ENCODE data around the gene GNRHR. TPM values are rescaled to one million over a fixed set of nuclear protein-coding genes. Genes with fewer than 3 reads are reported as not detected.

GNRHR gene
- total and polyA plus RNA-seq, 4 experiments from 2014 or later, result not detected

DNA sequence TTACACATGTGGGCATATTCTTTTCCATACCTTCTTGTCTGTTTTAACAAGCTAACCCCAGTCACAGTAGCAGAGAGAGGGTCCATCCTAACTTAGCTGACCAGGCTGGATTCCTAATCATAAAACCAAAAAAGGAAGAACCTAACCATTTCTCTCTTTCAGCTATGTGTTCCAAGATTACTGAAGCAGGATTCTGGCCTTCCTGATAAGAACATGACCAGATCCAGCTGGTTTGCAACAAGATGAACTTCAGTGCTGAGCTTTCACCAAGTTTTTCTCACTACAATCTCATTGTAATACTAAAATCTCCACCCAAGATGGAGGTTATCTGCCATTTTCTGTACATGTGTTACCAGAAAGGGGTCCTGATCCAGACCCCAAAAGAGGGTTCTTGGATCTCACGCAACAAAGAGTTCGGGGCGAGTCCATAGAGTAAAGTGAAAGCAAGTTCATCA, 32.8 kb downstream of the GNRHR start:
- H3K27ac Mint-ChIP-seq, result no peak overlapping the region
- no peak overlapping the region for H3K27ac ChIP-seq (ENCODE audit: low read depth, low read length)
- H3K9me3 Mint-ChIP-seq, result peaks cover 0 to 2% (median 0%) of the 10 kb centered on the region in 8 donors
- peaks cover 16 to 40% of the 10 kb centered on the region in 2 donors for H3K36me3 Mint-ChIP-seq
- H3K4me1 Mint-ChIP-seq, result peaks cover 0 to 2% (median under 1%) of the 10 kb centered on the region in 4 donors
- H3K4me3 ChIP-seq (ENCODE audit: low read length in 2 of 2), result no peak overlapping the region
- no peaks in the 10 kb centered on the region for H3K36me3 ChIP-seq (ENCODE audit: insufficient read depth, low read length)
- H3K27me3 ChIP-seq (ENCODE audit: insufficient read depth, low read length), result no peaks in the 10 kb centered on the region
- intact Hi-C loops (cut with micrococcal nuclease), result no loop called here
- no peaks in the 10 kb centered on the region for H3K4me1 ChIP-seq (ENCODE audit: insufficient read depth, low read length)
- no peaks in the 10 kb centered on the region for H3K9me3 ChIP-seq (ENCODE audit: control insufficient read depth in 1 of 2, low read length in 2 of 2)
- POLR2A ChIA-PET (ENCODE audit: partially characterized antibody), result no interaction called here
- DNase-seq, result no peak
- H3K4me3 Mint-ChIP-seq, result no peak overlapping the region
- H3K27me3 Mint-ChIP-seq, result no peaks in the 10 kb centered on the region
- CTCF ChIA-PET (ENCODE audit: partially characterized antibody), result no interaction called here

DNA sequence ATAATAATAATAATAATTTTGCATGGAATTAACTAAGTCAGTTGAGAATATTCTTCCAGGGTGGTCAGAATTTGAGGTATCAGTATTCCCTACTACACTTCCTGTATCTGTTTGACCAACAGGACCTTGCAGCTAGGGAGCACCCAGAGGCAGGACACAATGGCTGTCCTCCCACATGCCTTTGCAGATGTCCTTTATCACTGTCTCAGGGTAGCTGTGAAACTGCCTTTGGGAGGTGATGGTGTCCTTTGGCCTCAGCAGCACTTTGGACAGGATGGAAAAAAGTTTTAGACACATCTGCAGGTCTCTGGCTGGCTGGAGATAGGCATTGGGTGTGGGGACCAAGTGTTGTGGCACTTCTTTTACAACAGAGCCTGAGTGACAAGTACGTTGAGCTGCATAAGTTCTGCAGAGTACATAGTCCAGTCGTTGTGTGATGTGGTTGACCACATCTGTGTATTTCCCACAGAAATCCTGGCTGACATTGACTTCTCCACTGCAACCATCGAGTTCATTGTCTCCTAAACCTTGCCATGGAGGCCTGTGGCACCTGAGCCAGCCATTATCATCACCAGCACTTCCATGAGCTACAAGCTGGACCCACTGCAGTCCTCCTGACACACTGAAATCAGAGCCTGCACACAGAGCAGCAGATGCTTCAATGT, 34.1 kb downstream of the GNRHR start:
- no peak for DNase-seq
- Histone ChIP-seq H3K4me1 (ENCODE audit: insufficient read depth, low read length) (no peaks in the 10 kb centered on the region), H3K4me3 (ENCODE audit: low read length in 2 of 2) (no peak overlapping the region), H3K9me3 (ENCODE audit: control insufficient read depth in 1 of 2, low read length in 2 of 2) (no peaks in the 10 kb centered on the region), H3K27me3 (ENCODE audit: insufficient read depth, low read length) (no peaks in the 10 kb centered on the region), H3K36me3 (ENCODE audit: insufficient read depth, low read length) (no peaks in the 10 kb centered on the region), H3K27ac (ENCODE audit: low read depth, low read length) (no peak overlapping the region)
- H3K9me3 Mint-ChIP-seq, result peaks cover 0 to 2% (median 0%) of the 10 kb centered on the region in 8 donors
- ChIA-PET CTCF (ENCODE audit: partially characterized antibody) (no interaction called here), POLR2A (ENCODE audit: partially characterized antibody) (no interaction called here)
- peaks cover 17 to 45% of the 10 kb centered on the region in 2 donors for H3K36me3 Mint-ChIP-seq
- H3K27me3 Mint-ChIP-seq, result no peaks in the 10 kb centered on the region
- peaks cover 0 to 2% (median under 1%) of the 10 kb centered on the region in 4 donors for H3K4me1 Mint-ChIP-seq
- H3K27ac Mint-ChIP-seq, result no peak overlapping the region
- intact Hi-C loops (cut with micrococcal nuclease), result no loop called here
- H3K4me3 Mint-ChIP-seq, result no peak overlapping the region

DNA sequence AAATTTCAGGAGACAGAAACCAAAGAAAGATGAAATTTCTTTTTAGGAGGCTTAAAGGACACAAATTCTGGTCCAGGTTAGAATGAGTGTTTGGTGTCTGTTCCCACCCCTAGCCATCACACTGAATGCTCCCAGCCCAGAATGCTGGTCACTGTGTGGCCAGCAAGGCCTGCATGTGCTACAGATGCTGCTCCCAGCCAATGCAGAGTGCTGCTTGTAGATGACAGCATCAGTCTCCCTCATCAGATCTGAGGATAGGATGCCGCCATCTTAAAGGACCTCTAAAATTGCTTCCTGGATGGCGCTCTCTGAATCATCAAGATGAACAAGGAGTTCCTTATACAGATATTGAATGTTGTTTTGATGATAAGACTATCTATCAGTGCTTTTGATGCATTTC, 35.3 kb downstream of the GNRHR start:
- H3K27ac Mint-ChIP-seq, result no peak overlapping the region
- Histone ChIP-seq H3K27ac (ENCODE audit: low read depth, low read length) (no peak overlapping the region), H3K4me1 (ENCODE audit: insufficient read depth, low read length) (no peaks in the 10 kb centered on the region), H3K36me3 (ENCODE audit: insufficient read depth, low read length) (no peaks in the 10 kb centered on the region), H3K4me3 (ENCODE audit: low read length in 2 of 2) (no peak overlapping the region), H3K27me3 (ENCODE audit: insufficient read depth, low read length) (no peaks in the 10 kb centered on the region), H3K9me3 (ENCODE audit: control insufficient read depth in 1 of 2, low read length in 2 of 2) (no peaks in the 10 kb centered on the region)
- ChIA-PET POLR2A (ENCODE audit: partially characterized antibody) (no interaction called here), CTCF (ENCODE audit: partially characterized antibody) (no interaction called here)
- H3K9me3 Mint-ChIP-seq, result peaks cover 0 to 2% (median 0%) of the 10 kb centered on the region in 8 donors
- no peaks in the 10 kb centered on the region for H3K27me3 Mint-ChIP-seq
- peaks cover 17 to 53% of the 10 kb centered on the region in 2 donors for H3K36me3 Mint-ChIP-seq
- DNase-seq, result no peak
- peaks cover 0 to 4% (median 2%) of the 10 kb centered on the region in 4 donors for H3K4me1 Mint-ChIP-seq
- H3K4me3 Mint-ChIP-seq, result no peak overlapping the region
- intact Hi-C loops (cut with micrococcal nuclease), result no loop called here

DNA sequence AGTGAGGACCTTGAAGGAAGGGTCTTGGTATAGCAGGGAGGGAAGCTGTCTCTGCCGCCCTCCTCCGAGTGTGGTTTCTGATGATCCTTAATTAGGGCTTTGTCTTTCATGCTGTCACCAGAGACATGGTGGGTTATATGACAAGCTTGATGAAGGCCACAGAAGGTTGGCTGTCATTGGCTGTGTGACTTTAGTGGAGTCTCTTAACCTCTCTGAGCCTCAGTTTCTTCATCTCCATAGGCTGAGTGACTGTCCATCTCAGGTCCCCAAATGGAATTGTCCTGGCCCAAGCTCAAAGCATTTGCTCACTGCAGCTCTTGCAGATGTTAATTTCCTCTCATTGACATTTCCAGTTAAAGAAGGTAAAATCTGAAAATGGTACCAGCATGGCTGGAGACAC, 36.6 kb downstream of the GNRHR start:
- DNase-seq, result no peak
- peaks cover 0 to 5% (median 5%) of the 10 kb centered on the region in 4 donors for H3K4me1 Mint-ChIP-seq
- no peaks in the 10 kb centered on the region for H3K27me3 Mint-ChIP-seq
- no peaks in the 10 kb centered on the region for H3K9me3 ChIP-seq (ENCODE audit: control insufficient read depth in 1 of 2, low read length in 2 of 2)
- intact Hi-C loops (cut with micrococcal nuclease), result no loop called here
- no peak overlapping the region for H3K4me3 ChIP-seq (ENCODE audit: low read length in 2 of 2)
- no peaks in the 10 kb centered on the region for H3K36me3 ChIP-seq (ENCODE audit: insufficient read depth, low read length)
- H3K27ac Mint-ChIP-seq, result no peak overlapping the region
- no peaks in the 10 kb centered on the region for H3K27me3 ChIP-seq (ENCODE audit: insufficient read depth, low read length)
- H3K9me3 Mint-ChIP-seq, result peaks cover 0 to 2% (median 0%) of the 10 kb centered on the region in 8 donors
- peaks cover 19 to 60% of the 10 kb centered on the region in 2 donors for H3K36me3 Mint-ChIP-seq
- POLR2A ChIA-PET (ENCODE audit: partially characterized antibody), result no interaction called here
- CTCF ChIA-PET (ENCODE audit: partially characterized antibody), result interaction anchor here (0.8 kb wide), 1 partner anchor 28 kb away, joined by 3 read pairs; no protein-coding TSS in a partner anchor
- H3K27ac ChIP-seq (ENCODE audit: low read depth, low read length), result no peak overlapping the region
- H3K4me1 ChIP-seq (ENCODE audit: insufficient read depth, low read length), result no peaks in the 10 kb centered on the region
- H3K4me3 Mint-ChIP-seq, result no peak overlapping the region

DNA sequence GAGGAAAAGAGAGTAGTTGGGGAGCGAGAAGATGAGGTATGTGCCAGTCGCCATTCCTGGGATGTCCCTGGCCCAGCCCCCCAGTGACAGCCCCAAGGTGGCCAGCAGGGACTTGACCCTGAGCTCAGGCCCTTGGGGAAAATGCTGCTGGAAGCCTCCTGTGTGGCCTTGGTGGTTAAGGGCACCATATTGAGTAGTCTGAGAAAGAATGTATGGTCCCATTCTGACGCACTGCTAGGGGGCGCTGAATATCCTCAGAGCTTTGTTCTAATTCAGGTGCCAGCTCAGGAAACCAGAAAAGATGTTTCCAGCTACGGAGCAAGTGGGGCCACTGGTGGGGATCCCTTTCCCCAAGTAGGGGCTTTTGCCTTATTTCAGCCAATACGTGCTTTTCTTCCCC, 39.2 kb downstream of the GNRHR start:
- intact Hi-C loops (cut with micrococcal nuclease), result no loop called here
- H3K9me3 ChIP-seq (ENCODE audit: control insufficient read depth in 1 of 2, low read length in 2 of 2), result no peaks in the 10 kb centered on the region
- H3K27ac Mint-ChIP-seq, result no peak overlapping the region
- no peak overlapping the region for H3K27ac ChIP-seq (ENCODE audit: low read depth, low read length)
- DNase-seq, result no peak
- no peaks in the 10 kb centered on the region for H3K27me3 Mint-ChIP-seq
- no peak overlapping the region for H3K4me3 Mint-ChIP-seq
- no peaks in the 10 kb centered on the region for H3K36me3 ChIP-seq (ENCODE audit: insufficient read depth, low read length)
- POLR2A ChIA-PET (ENCODE audit: partially characterized antibody), result no interaction called here
- no peaks in the 10 kb centered on the region for H3K27me3 ChIP-seq (ENCODE audit: insufficient read depth, low read length)
- H3K36me3 Mint-ChIP-seq, result peaks cover 13 to 41% of the 10 kb centered on the region in 2 donors
- peaks cover 6 to 12% (median 7%) of the 10 kb centered on the region in 4 donors for H3K4me1 Mint-ChIP-seq
- H3K9me3 Mint-ChIP-seq, result no peaks in the 10 kb centered on the region
- no peaks in the 10 kb centered on the region for H3K4me1 ChIP-seq (ENCODE audit: insufficient read depth, low read length)
- CTCF ChIA-PET (ENCODE audit: partially characterized antibody), result interaction anchor here (0.6 to 0.9 kb wide), 2 partner anchors 14 to 15 kb away, joined by 3 read pairs; partner anchors contain the start of gene UBA6
- no peak overlapping the region for H3K4me3 ChIP-seq (ENCODE audit: low read length in 2 of 2)

DNA sequence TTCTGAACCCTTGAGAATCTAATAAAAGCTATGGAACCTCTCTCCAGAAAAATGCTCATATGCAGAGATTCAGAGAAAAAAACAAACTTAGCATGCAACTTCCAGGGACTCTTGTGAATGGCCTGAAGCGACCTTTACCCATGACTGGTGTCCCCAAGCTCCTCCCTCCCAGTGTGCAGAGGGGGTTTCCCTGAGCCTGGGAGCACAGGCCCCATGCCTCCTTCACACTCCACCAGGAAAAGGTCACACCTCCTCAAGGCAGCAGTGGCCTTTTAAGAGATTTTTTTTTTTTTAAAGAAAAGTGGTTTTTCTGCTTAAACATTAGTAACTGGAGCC, 40.0 kb downstream of the GNRHR start:
- Mint-ChIP-seq H3K4me1 (peaks cover 7 to 12% (median 8%) of the 10 kb centered on the region in 4 donors), H3K27ac (no peak overlapping the region), H3K27me3 (no peaks in the 10 kb centered on the region), H3K36me3 (peaks cover 13 to 46% of the 10 kb centered on the region in 2 donors), H3K4me3 (no peak overlapping the region), H3K9me3 (no peaks in the 10 kb centered on the region)
- Histone ChIP-seq H3K36me3 (ENCODE audit: insufficient read depth, low read length) (no peaks in the 10 kb centered on the region), H3K9me3 (ENCODE audit: control insufficient read depth in 1 of 2, low read length in 2 of 2) (no peaks in the 10 kb centered on the region), H3K4me3 (ENCODE audit: low read length in 2 of 2) (no peak overlapping the region), H3K27ac (ENCODE audit: low read depth, low read length) (no peak overlapping the region), H3K4me1 (ENCODE audit: insufficient read depth, low read length) (no peaks in the 10 kb centered on the region), H3K27me3 (ENCODE audit: insufficient read depth, low read length) (no peaks in the 10 kb centered on the region)
- DNase-seq, result no peak
- intact Hi-C loops (cut with micrococcal nuclease), result no loop called here
- CTCF ChIA-PET (ENCODE audit: partially characterized antibody), result no interaction called here
- POLR2A ChIA-PET (ENCODE audit: partially characterized antibody), result no interaction called here

DNA sequence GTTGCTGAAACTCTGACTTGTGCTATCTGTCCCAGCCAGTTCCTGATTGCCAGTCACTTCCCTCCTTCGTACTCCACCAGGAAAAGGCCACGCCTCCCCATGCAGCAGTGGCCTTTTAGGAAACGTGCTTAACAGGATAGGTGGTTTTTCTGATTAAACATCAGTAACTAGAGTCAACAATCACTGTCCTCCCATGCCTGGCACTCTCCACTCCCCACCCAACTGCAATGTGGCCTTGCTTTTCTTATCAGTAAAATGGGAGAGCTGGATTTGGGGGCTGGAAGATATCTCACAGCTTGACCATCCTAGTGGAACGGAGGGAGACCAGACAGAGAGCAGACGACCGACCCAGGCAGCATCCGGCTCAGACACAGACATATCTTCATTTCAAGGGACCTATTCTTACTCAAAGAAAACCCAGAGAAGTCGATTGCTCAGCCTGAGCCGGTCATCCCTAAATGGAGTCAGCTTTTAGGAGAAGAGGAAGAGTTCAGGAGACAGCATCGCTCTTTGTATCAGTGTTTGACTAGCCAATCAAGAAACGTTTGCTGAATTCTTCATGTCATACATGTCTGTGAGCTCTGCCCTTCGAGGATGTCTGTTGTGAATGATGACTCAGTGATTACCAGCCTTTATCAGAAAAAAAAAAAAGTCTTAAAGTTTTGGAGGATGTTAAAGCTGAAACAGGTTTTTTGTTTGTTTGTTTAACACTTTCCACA, 40.5 kb downstream of the GNRHR start:
- no peak overlapping the region for H3K4me3 Mint-ChIP-seq
- Histone ChIP-seq H3K36me3 (ENCODE audit: insufficient read depth, low read length) (no peaks in the 10 kb centered on the region), H3K27ac (ENCODE audit: low read depth, low read length) (no peak overlapping the region), H3K4me3 (ENCODE audit: low read length in 2 of 2) (no peak overlapping the region), H3K4me1 (ENCODE audit: insufficient read depth, low read length) (no peaks in the 10 kb centered on the region), H3K9me3 (ENCODE audit: control insufficient read depth in 1 of 2, low read length in 2 of 2) (no peaks in the 10 kb centered on the region), H3K27me3 (ENCODE audit: insufficient read depth, low read length) (no peaks in the 10 kb centered on the region)
- H3K27me3 Mint-ChIP-seq, result no peaks in the 10 kb centered on the region
- no peaks in the 10 kb centered on the region for H3K9me3 Mint-ChIP-seq
- POLR2A ChIA-PET (ENCODE audit: partially characterized antibody), result interaction anchor here (1.4 kb wide), 1 partner anchor 13 kb away, joined by 4 read pairs; the partner anchor contains the start of gene UBA6
- CTCF ChIA-PET (ENCODE audit: partially characterized antibody), result no interaction called here
- peaks cover 7 to 12% (median 8%) of the 10 kb centered on the region in 4 donors for H3K4me1 Mint-ChIP-seq
- intact Hi-C loops (cut with micrococcal nuclease), result no loop called here
- H3K27ac Mint-ChIP-seq, result peak overlapping the region in 1 of 7 donors; percentile 75
- no peak for DNase-seq
- peaks cover 13 to 47% of the 10 kb centered on the region in 2 donors for H3K36me3 Mint-ChIP-seq
